A549 (cell line): Measurements from ENCODE around the gene HNRNPM.

Source experiments
- EP300 ChIP-seq, 2 experiments: fragments of >200 bp; sonication (Bioruptor Twin); formaldehyde crosslinking; IDR thresholded peaks; 2 replicates in 1 of 2; 3 replicates in 1 of 2; pipeline ENCODE4 v1.6.1; 2016 to 2017
- POLR2A ChIP-seq: IDR thresholded peaks from 2 replicates; pipeline ENCODE4 v1.6.1; 2012; ENCODE audit warnings: mild to moderate bottlenecking, low read length
- TF ChIP-seq, protein P1 (sequence below): fragments of >200 bp; sonication (Bioruptor Twin); formaldehyde crosslinking; IDR thresholded peaks from 3 replicates; pipeline ENCODE4 v1.5.1; 2016

DNA sequence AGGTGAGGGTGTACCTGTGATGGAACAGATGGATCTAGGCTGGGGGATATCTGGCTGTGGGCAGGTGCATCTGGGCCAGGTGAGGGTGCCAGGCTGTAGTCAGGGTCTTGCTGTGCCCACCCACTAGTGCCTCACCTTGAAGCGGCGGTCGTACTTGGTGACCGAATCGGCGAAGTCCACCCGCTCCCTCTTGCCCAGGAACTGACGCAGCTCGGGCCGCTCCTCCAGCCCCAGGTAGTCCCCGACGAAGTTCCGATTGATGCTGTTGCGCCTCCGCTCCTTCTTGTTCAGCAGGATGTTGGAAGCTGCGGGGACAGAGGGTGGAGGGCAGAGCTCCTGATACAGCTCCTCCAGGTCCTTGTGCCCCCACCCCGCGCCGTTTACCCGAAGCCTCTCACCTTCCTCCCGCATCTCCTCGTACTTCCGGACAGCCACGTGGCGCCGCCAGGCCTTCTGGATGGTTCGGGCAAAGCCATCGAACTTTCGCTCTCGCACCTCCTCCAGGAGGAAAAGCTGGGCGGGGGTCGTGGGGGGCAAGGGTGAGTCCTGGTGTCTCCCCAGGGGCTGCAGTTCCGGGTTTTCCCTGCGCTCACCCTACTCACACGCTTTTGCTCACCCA lies 85.4 kb downstream of the HNRNPM start:
- TF ChIP-seq POLR2A (no peak), EP300 (IDR thresholded peaks at IDR 0.05) (no peak)
- TF ChIP-seq, protein P1, sequence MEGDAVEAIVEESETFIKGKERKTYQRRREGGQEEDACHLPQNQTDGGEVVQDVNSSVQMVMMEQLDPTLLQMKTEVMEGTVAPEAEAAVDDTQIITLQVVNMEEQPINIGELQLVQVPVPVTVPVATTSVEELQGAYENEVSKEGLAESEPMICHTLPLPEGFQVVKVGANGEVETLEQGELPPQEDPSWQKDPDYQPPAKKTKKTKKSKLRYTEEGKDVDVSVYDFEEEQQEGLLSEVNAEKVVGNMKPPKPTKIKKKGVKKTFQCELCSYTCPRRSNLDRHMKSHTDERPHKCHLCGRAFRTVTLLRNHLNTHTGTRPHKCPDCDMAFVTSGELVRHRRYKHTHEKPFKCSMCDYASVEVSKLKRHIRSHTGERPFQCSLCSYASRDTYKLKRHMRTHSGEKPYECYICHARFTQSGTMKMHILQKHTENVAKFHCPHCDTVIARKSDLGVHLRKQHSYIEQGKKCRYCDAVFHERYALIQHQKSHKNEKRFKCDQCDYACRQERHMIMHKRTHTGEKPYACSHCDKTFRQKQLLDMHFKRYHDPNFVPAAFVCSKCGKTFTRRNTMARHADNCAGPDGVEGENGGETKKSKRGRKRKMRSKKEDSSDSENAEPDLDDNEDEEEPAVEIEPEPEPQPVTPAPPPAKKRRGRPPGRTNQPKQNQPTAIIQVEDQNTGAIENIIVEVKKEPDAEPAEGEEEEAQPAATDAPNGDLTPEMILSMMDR, result no peak
